HCT116 (cell line): Measurements from ENCODE around the gene ESRRB. TPM values are rescaled to one million over a fixed set of nuclear protein-coding genes. Genes with fewer than 3 reads are reported as not detected.

ENCODE experiments used
- ATAC-seq: fragments of 200-7000 bp; cut with Tn5 transposase; 2 replicates; pipeline ENCODE4 v1.9.1; 2020; ENCODE audit warnings: mild to moderate bottlenecking, moderate library complexity
- BruUV-seq: library from RNA; stranded (reverse); fragments of 400-500 nt; replicated peaks from 2 replicates; lab custom pipeline; 2021; lab: Mats Ljungman, UMichigan
- CTCF ChIA-PET: fragments of 300-600 bp; sonication (Branson Sonifier 250); formaldehyde crosslinking; loops from one replicate; lab custom pipeline; 2021; ENCODE audit warnings: antibody characterized with exemption; lab: Charles Lee
- POLR2A ChIA-PET: fragments of 300-600, 350-600 bp; sonication (Branson Sonifier 250); formaldehyde crosslinking; loops from one replicate; lab custom pipeline; 2021; ENCODE audit warnings: antibody characterized with exemption; lab: Charles Lee
- RAD21 ChIA-PET, 2 experiments: fragments of 300-600 bp; sonication (Branson Sonifier 250); formaldehyde crosslinking; loops; one replicate each; lab custom pipeline; 2023; ENCODE audit warnings: low total read pairs in 2 of 2; ENCODE audit not compliant: uncharacterized antibody in 2 of 2, unreplicated experiment in 2 of 2, low non-redundant PET in 1 of 2; lab: Charles Lee
- DNase-seq: peaks from one replicate; pipeline ENCODE4 v3.0.0-alpha.2; 2010; ENCODE audit warnings: low read depth, low spot score
- H2AFZ ChIP-seq: fragments of 200-600 bp; shearing (Covaris generic), sonication (generic); 2 replicates; pipeline ENCODE4 v1.6.1; 2017; ENCODE audit warnings: low read depth, mixed run types, mixed read lengths, antibody characterized with exemption, low read length; ENCODE audit not compliant: poor library complexity, severe bottlenecking
- H3K27ac ChIP-seq: 2 replicates; pipeline ENCODE4 v1.5.1; 2012; ENCODE audit warnings: low read depth, low read length
- H3K27me3 ChIP-seq: fragments of 200-600 bp; sonication (generic); 2 replicates; pipeline ENCODE4 v1.6.1; 2016; ENCODE audit warnings: mixed run types, low read length, mixed read lengths; ENCODE audit not compliant: insufficient read depth
- H3K36me3 ChIP-seq, 2 experiments: fragments of 200-500 bp in 1 of 2; fragments of 200-600 bp in 1 of 2; sonication (Bioruptor generic) in 1 of 2; sonication (generic) in 1 of 2; 2 replicates each; pipeline versions ENCODE4 v1.5.1 to v1.6.1; 2014 to 2016; ENCODE audit warnings: low read length in 2 of 2, inconsistent platforms in 1 of 2, mixed read lengths in 1 of 2, mixed run types in 1 of 2; ENCODE audit not compliant: insufficient read depth in 2 of 2, control insufficient read depth in 1 of 2
- H3K4me1 ChIP-seq, 2 experiments: fragments of 200-600 bp in 1 of 2; sonication (generic) in 1 of 2; 2 replicates each; pipeline versions ENCODE4 v1.5.1 to v1.6.1; 2012 to 2017; ENCODE audit warnings: low read length in 2 of 2, inconsistent platforms in 1 of 2, mild to moderate bottlenecking in 1 of 2, mixed read lengths in 1 of 2, mixed run types in 1 of 2, moderate library complexity in 1 of 2; ENCODE audit not compliant: insufficient read depth in 2 of 2, control insufficient read depth in 1 of 2
- H3K4me2 ChIP-seq: fragments of 200-600 bp; sonication (generic); 2 replicates; pipeline ENCODE4 v1.6.1; 2017; ENCODE audit warnings: mixed run types, low read length, mixed read lengths
- H3K4me3 ChIP-seq, 2 experiments: fragments of 200-600 bp in 1 of 2; sonication (generic) in 1 of 2; replicated peaks in 1 of 2; 2 replicates each; pipeline ENCODE4 v1.5.1; 2011 to 2016; ENCODE audit warnings: low read length in 2 of 2, control low read depth in 1 of 2, low read depth in 1 of 2, mild to moderate bottlenecking in 1 of 2, mixed read lengths in 1 of 2, mixed run types in 1 of 2
- H3K79me2 ChIP-seq: fragments of 200-600 bp; sonication (generic); 2 replicates; pipeline ENCODE4 v1.6.1; 2017; ENCODE audit warnings: mild to moderate bottlenecking, mixed run types, low read length, moderate library complexity, mixed read lengths; ENCODE audit not compliant: insufficient read depth
- H3K9ac ChIP-seq: fragments of 200-600 bp; sonication (generic); 2 replicates; pipeline ENCODE4 v1.6.1; 2016; ENCODE audit warnings: low read length, mixed read lengths
- H3K9me2 ChIP-seq: fragments of 200-600 bp; sonication (generic), shearing (Covaris generic); 2 replicates; pipeline ENCODE4 v1.6.1; 2017; ENCODE audit warnings: mixed run types, mild to moderate bottlenecking, moderate library complexity; ENCODE audit not compliant: insufficient read depth
- H3K9me3 ChIP-seq, 2 experiments: fragments of 200-500 bp in 1 of 2; fragments of 200-600 bp in 1 of 2; sonication (Bioruptor generic) in 1 of 2; sonication (generic) in 1 of 2; 2 replicates each; pipeline ENCODE4 v1.6.1; 2014 to 2017; ENCODE audit warnings: low read length in 2 of 2, mixed read lengths in 2 of 2, inconsistent platforms in 1 of 2, low read depth in 1 of 2, mild to moderate bottlenecking in 1 of 2, mixed run types in 1 of 2, moderate library complexity in 1 of 2; ENCODE audit not compliant: control insufficient read depth in 1 of 2, insufficient read depth in 1 of 2
- H4K20me1 ChIP-seq: fragments of 200-600 bp; sonication (generic), shearing (Covaris generic); 2 replicates; pipeline ENCODE4 v1.6.1; 2017; ENCODE audit warnings: mixed run types, mild to moderate bottlenecking, moderate library complexity; ENCODE audit not compliant: insufficient read depth
- CBX3 ChIP-seq: IDR thresholded peaks from 2 replicates; pipeline ENCODE4 v1.6.1; 2012; ENCODE audit warnings: low read depth
- CEBPB ChIP-seq: IDR thresholded peaks from 2 replicates; pipeline ENCODE4 v1.6.1; 2012; ENCODE audit warnings: low read depth
- CTCF ChIP-seq, 3 experiments: fragments of 200-600 bp in 1 of 3; sonication (generic) in 1 of 3; IDR thresholded peaks in 2 of 3; conservative IDR thresholded peaks in 1 of 3; 2 replicates each; pipeline ENCODE4 v1.5.1; 2012 to 2017; ENCODE audit warnings: low read depth in 2 of 3, low read length in 2 of 3, antibody characterized with exemption in 1 of 3, borderline replicate concordance in 1 of 3, control low read depth in 1 of 3, mild to moderate bottlenecking in 1 of 3, mixed read lengths in 1 of 3, mixed run types in 1 of 3, moderate library complexity in 1 of 3; ENCODE audit not compliant: insufficient read depth in 1 of 3
- EZH2phosphoT487 ChIP-seq: fragments of 200-600 bp; IDR thresholded peaks from 2 replicates; pipeline ENCODE4 v1.6.1; 2018; ENCODE audit warnings: antibody characterized with exemption, borderline replicate concordance
- JUND ChIP-seq: IDR thresholded peaks from 2 replicates; pipeline ENCODE4 v1.6.1; 2012
- MAX ChIP-seq: IDR thresholded peaks from 2 replicates; pipeline ENCODE4 v1.6.1; 2012
- POLR2AphosphoS5 ChIP-seq: IDR thresholded peaks from 2 replicates; pipeline ENCODE4 v1.6.1; 2011; ENCODE audit warnings: mild to moderate bottlenecking, low read depth, low read length, moderate library complexity
- RAD21 ChIP-seq: IDR thresholded peaks from 2 replicates; pipeline ENCODE4 v1.6.1; 2012; ENCODE audit warnings: low read depth, mild to moderate bottlenecking
- REST ChIP-seq: IDR thresholded peaks from 2 replicates; pipeline ENCODE4 v1.6.1; 2012; ENCODE audit warnings: low read depth
- SP1 ChIP-seq: IDR thresholded peaks from 2 replicates; pipeline ENCODE4 v1.6.1; 2012; ENCODE audit warnings: low read depth
- ZFX ChIP-seq: fragments of 450-650 bp; IDR thresholded peaks from 2 replicates; pipeline ENCODE4 v1.6.1; 2017
- ZNF274 ChIP-seq: fragments of 200-500 bp; sonication (Bioruptor generic); IDR thresholded peaks from 2 replicates; pipeline ENCODE4 v1.6.1; 2014; ENCODE audit warnings: mild to moderate bottlenecking, low read depth, low read length, inconsistent platforms
- intact Hi-C: fragments of 100-400 bp; cut with micrococcal nuclease; formaldehyde crosslinking; loops from 2 replicates; pipeline ENCODE4 v1.10.0; 2022
- total RNA-seq: library from RNA; stranded (reverse); gene quantifications from one replicate; pipeline ENCODE4 v1.2.1, GENCODE V29; 2021; ENCODE audit not compliant: unreplicated experiment

Gene ESRRB
- total RNA-seq, 1 experiment from 2014 or later = 1.9 TPM

- Histone ChIP-seq H3K9ac (no peak overlapping the region), H3K9me2 (no peaks in the 10 kb centered on the region), H4K20me1 (no peaks in the 10 kb centered on the region), H3K27ac (no peak overlapping the region), H3K4me2 (no peak overlapping the region), H3K36me3 (no peaks in the 10 kb centered on the region), H3K79me2 (no peaks in the 10 kb centered on the region), H3K4me3 (no peak overlapping the region), H3K4me1 (peaks cover 0 to 5% of the 10 kb centered on the region in 2 experiments; a peak in 1 of 4 replicates), H2AFZ (no peak overlapping the region), H3K27me3 (peaks cover 74% of the 10 kb centered on the region), H3K9me3 (no peaks in the 10 kb centered on the region)
- RAD21 ChIA-PET = no interaction called here
- ATAC-seq = no peak
- DNase-seq = no peak
- POLR2A ChIA-PET = no interaction called here
- intact Hi-C loops = no loop called here
- no TSS peak for BruUV-seq
- no peak for TF ChIP-seq RAD21
- no peak for TF ChIP-seq ZNF274
- TF ChIP-seq SP1 = no peak
- no peak for TF ChIP-seq REST
- TF ChIP-seq POLR2AphosphoS5 = no peak
- no peak for TF ChIP-seq JUND
- TF ChIP-seq ZFX = no peak
- no peak for TF ChIP-seq CTCF (IDR thresholded peaks at IDR 0.05 in 2 of 3, conservative IDR thresholded peaks at IDR 0.05 in 1 of 3; ENCODE audit: borderline replicate concordance in 1 of 3, insufficient read depth in 1 of 3, low read depth in 2 of 3, low read length in 2 of 3)
- TF ChIP-seq CEBPB = no peak
- no peak for TF ChIP-seq EZH2phosphoT487
- no peak for TF ChIP-seq MAX
- no peak for TF ChIP-seq CBX3
- CTCF ChIA-PET = no interaction called here
Observed at GRCh38 chr14:76382495-76382832, 6.5 kb downstream of the ESRRB start.
